Tibial nerve (tissue), 3 donors: ENCODE data around the gene TPTE.

Experiments
- POLR2A ChIP-seq, 2 donors: fragments of 450-650 bp; IDR thresholded peaks; one replicate each; pipeline ENCODE4 v1.6.1; 2017; ENCODE audit warnings: antibody characterized with exemption in 2 of 2, mild to moderate bottlenecking in 2 of 2, moderate library complexity in 2 of 2
- TF ChIP-seq, protein P1 (sequence below), 5 experiments: fragments of 200-600 bp in 3 of 5; fragments of 450-650 bp in 2 of 5; sonication (generic) in 3 of 5; IDR thresholded peaks; one replicate each; pipeline ENCODE4 v1.5.1; 2016 to 2019; ENCODE audit warnings: antibody characterized with exemption in 5 of 5, mild to moderate bottlenecking in 3 of 5, moderate library complexity in 2 of 5

- TF ChIP-seq, protein P1, sequence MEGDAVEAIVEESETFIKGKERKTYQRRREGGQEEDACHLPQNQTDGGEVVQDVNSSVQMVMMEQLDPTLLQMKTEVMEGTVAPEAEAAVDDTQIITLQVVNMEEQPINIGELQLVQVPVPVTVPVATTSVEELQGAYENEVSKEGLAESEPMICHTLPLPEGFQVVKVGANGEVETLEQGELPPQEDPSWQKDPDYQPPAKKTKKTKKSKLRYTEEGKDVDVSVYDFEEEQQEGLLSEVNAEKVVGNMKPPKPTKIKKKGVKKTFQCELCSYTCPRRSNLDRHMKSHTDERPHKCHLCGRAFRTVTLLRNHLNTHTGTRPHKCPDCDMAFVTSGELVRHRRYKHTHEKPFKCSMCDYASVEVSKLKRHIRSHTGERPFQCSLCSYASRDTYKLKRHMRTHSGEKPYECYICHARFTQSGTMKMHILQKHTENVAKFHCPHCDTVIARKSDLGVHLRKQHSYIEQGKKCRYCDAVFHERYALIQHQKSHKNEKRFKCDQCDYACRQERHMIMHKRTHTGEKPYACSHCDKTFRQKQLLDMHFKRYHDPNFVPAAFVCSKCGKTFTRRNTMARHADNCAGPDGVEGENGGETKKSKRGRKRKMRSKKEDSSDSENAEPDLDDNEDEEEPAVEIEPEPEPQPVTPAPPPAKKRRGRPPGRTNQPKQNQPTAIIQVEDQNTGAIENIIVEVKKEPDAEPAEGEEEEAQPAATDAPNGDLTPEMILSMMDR (IDR thresholded peaks at IDR 0.05) = no peak
- no peak for TF ChIP-seq POLR2A (IDR thresholded peaks at IDR 0.05)
Measured at GRCh38 chr21:10539956-10540355, 18.6 kb downstream of the TPTE start.
